Right lobe of liver (tissue), 4 donors: ENCODE measurements around the gene MYOM3.

Experiments
- CTCF ChIP-seq, 4 donors: fragments of 200-600 bp in 3 of 4; fragments of 450-650 bp in 1 of 4; IDR thresholded peaks; one replicate each; pipeline versions ENCODE4 v1.5.1 to v1.8.0; 2016 to 2022; ENCODE audit warnings: antibody characterized with exemption in 4 of 4, mild to moderate bottlenecking in 2 of 4
- POLR2A ChIP-seq: fragments of 450-650 bp; IDR thresholded peaks from one replicate; pipeline ENCODE4 v1.6.1; 2017; ENCODE audit warnings: antibody characterized with exemption, mild to moderate bottlenecking
- donor health status: DM: no; HTN: no; CAD: no.
- donor health status: DM: no; HTN: no; CAD: no.
- donor health status: DM: no; HTN: yes; CAD: no.

GRCh38 chr1:24015221-24016210 lies 96.4 kb downstream of the MYOM3 start:
- TF ChIP-seq CTCF (IDR thresholded peaks at IDR 0.05) (no peak), POLR2A (no peak)
